Fibroblast of lung (primary cell): ENCODE results near the gene ILF2. TPM values are rescaled to one million over a fixed set of nuclear protein-coding genes. Genes with fewer than 3 reads are reported as not detected.

Source experiments
- DNase-seq, 2 donors: peaks; one replicate each; pipeline versions ENCODE4 v3.0.0 to v3.0.0-alpha.2; 2010; ENCODE audit warnings: low read depth in 2 of 2
- H2AFZ ChIP-seq: 2 replicates; pipeline ENCODE4 v1.5.1; 2012; ENCODE audit warnings: low read length, control low read depth, inconsistent platforms
- H3K27ac ChIP-seq: 2 replicates; pipeline ENCODE4 v1.5.1; 2011; ENCODE audit warnings: low read length, control low read depth; ENCODE audit not compliant: insufficient read depth
- H3K27me3 ChIP-seq: 2 replicates; pipeline ENCODE4 v1.5.1; 2011; ENCODE audit warnings: mild to moderate bottlenecking, low read length; ENCODE audit not compliant: control insufficient read depth, insufficient read depth
- H3K36me3 ChIP-seq: 2 replicates; pipeline ENCODE4 v1.5.1; 2011; ENCODE audit warnings: low read length; ENCODE audit not compliant: control insufficient read depth, insufficient read depth
- H3K4me1 ChIP-seq: 2 replicates; pipeline ENCODE4 v1.5.1; 2011; ENCODE audit warnings: low read length; ENCODE audit not compliant: control insufficient read depth, insufficient read depth; ENCODE audit errors: extremely low read depth
- H3K4me2 ChIP-seq: 2 replicates; pipeline ENCODE4 v1.5.1; 2011; ENCODE audit warnings: low read length, control low read depth; ENCODE audit not compliant: insufficient read depth; ENCODE audit errors: extremely low read depth
- H3K4me3 ChIP-seq, 4 experiments: fragments of 200-600 bp in 1 of 4; sonication (generic) in 1 of 4; replicated peaks in 1 of 4; 2 replicates each; pipeline ENCODE4 v1.5.1; 2011 to 2016; ENCODE audit warnings: low read length in 4 of 4, low read depth in 3 of 4, mild to moderate bottlenecking in 3 of 4, control low read depth in 2 of 4, inconsistent platforms in 1 of 4, mixed read lengths in 1 of 4; ENCODE audit not compliant: insufficient read depth in 1 of 4; ENCODE audit errors: control extremely low read depth in 1 of 4
- H3K79me2 ChIP-seq: 2 replicates; pipeline ENCODE4 v1.5.1; 2012; ENCODE audit warnings: mild to moderate bottlenecking, low read length, inconsistent platforms; ENCODE audit not compliant: control insufficient read depth, insufficient read depth
- H3K9ac ChIP-seq: 2 replicates; pipeline ENCODE4 v1.5.1; 2011; ENCODE audit warnings: mild to moderate bottlenecking, low read length, control low read depth; ENCODE audit not compliant: insufficient read depth
- H3K9me3 ChIP-seq: 2 replicates; pipeline ENCODE4 v1.5.1; 2012; ENCODE audit warnings: low read depth, low read length; ENCODE audit not compliant: control insufficient read depth, insufficient read depth
- H4K20me1 ChIP-seq: 2 replicates; pipeline ENCODE4 v1.5.1; 2011; ENCODE audit warnings: low read length; ENCODE audit not compliant: control insufficient read depth, insufficient read depth; ENCODE audit errors: extremely low read depth
- EZH2 ChIP-seq: IDR thresholded peaks from 2 replicates; pipeline ENCODE4 v1.5.1; 2012; ENCODE audit warnings: low read length, control low read depth, mild to moderate bottlenecking; ENCODE audit errors: missing control alignments
- polyA plus RNA-seq, 2 donors: library from polyadenylated mRNA; depleted of rRNA in 1 of 2; stranded (reverse) in 1 of 2; unstranded in 1 of 2; fragments of >200 nt; gene quantifications; 2 replicates each; pipeline ENCODE4 v1.2.1, GENCODE V29; 2011 to 2012; ENCODE audit warnings: missing spikeins in 1 of 2
- total RNA-seq: library from RNA; depleted of rRNA; stranded (reverse); fragments of >200 nt; gene quantifications from 2 replicates; pipeline ENCODE4 v1.2.1, GENCODE V29; 2014
- TF ChIP-seq, protein P1 (sequence below), 2 donors: IDR thresholded peaks in 1 of 2; conservative IDR thresholded peaks in 1 of 2; 1 replicate in 1 of 2; 2 replicates in 1 of 2; pipeline ENCODE4 v1.5.1; 2011 to 2012; ENCODE audit warnings: low read length in 2 of 2, control low read depth in 1 of 2, inconsistent platforms in 1 of 2, low read depth in 1 of 2, mild to moderate bottlenecking in 1 of 2

Gene ILF2
- total and polyA plus RNA-seq, 2 donors (not counting 1 experiment from before 2014, with no cell fraction given): 135 to 235 TPM

DNA sequence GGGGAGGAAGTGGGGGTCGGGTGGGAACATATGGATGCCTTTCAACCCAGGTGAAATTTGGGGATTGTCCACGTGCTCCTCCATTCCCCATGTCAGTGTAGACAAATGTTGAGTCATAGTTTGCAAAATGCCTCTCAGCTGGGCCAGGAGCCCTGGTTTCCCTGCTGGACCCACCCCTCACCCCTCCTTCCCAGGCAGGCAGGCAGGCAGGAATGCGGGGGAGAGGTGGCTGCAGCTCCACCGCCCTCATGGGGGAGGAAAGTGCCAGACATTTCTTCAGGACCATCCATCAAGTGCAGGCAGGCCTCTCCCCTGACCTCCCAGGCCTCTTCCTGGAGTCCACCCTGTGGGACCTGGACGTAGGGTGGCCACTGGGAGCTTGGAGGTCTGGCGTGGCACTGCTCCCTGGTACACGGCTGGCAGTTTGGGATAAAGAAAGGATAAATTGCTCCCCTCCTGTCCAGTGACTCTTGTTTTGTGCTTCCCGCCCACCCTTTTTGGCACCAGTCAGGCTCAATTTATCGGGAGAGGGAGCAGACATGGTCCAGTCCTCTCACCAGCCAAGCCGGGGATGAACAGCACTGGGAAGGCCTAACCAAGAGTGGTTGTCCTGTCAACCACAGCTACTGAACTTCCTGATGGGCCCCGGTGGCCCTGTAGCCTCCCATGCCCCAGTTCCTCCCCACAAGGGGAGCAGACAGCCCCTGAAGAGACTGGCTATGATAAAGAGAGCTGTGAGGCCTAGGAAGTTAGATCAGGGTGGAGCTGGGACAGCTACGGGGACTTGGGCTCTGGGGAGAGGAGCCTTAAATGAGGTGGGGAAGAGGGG, 26.6 kb upstream of the ILF2 start:
- Histone ChIP-seq H3K4me2 (no peak overlapping the region), H3K27ac (no peak overlapping the region), H3K9ac (no peak overlapping the region), H3K4me3 (no peak overlapping the region), H2AFZ (peak overlapping the region; percentile 5), H3K4me1 (peaks cover 8% of the 10 kb centered on the region), H4K20me1 (no peaks in the 10 kb centered on the region), H3K36me3 (no peaks in the 10 kb centered on the region), H3K9me3 (no peaks in the 10 kb centered on the region), H3K79me2 (no peaks in the 10 kb centered on the region), H3K27me3 (peaks cover 6% of the 10 kb centered on the region)
- TF ChIP-seq EZH2: no peak
- TF ChIP-seq, protein P1, sequence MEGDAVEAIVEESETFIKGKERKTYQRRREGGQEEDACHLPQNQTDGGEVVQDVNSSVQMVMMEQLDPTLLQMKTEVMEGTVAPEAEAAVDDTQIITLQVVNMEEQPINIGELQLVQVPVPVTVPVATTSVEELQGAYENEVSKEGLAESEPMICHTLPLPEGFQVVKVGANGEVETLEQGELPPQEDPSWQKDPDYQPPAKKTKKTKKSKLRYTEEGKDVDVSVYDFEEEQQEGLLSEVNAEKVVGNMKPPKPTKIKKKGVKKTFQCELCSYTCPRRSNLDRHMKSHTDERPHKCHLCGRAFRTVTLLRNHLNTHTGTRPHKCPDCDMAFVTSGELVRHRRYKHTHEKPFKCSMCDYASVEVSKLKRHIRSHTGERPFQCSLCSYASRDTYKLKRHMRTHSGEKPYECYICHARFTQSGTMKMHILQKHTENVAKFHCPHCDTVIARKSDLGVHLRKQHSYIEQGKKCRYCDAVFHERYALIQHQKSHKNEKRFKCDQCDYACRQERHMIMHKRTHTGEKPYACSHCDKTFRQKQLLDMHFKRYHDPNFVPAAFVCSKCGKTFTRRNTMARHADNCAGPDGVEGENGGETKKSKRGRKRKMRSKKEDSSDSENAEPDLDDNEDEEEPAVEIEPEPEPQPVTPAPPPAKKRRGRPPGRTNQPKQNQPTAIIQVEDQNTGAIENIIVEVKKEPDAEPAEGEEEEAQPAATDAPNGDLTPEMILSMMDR (conservative IDR thresholded peaks at IDR 0.05 in 1 of 2, IDR thresholded peaks at IDR 0.05 in 1 of 2; ENCODE audit: low read depth in 1 of 2, low read length in 2 of 2): no peak
- peak; percentile 50 to 79 for DNase-seq

DNA sequence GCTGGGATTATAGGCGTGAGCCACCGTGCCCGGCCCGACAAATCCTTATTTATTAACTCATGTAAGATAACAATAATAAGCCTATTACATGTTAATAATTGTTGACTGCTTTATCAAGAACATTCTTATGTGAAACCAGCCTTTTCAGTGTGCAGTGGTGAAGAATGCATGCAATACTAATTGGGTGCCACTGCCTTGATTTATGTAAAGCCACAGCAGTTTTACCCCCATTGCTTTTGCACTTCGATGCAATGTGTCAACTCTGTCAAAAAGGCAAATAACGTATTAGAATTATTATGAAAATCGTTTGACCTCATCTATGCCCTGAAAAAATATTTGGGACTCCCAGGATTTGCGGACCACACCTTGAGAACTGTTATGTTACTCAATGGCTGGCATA, 25.9 kb upstream of the ILF2 start:
- H3K9ac ChIP-seq: no peak overlapping the region
- H3K9me3 ChIP-seq: no peaks in the 10 kb centered on the region
- DNase-seq: no peak
- no peak overlapping the region for H3K4me2 ChIP-seq
- peaks cover 6% of the 10 kb centered on the region for H3K27me3 ChIP-seq
- H3K4me3 ChIP-seq: no peak overlapping the region
- no peak overlapping the region for H3K27ac ChIP-seq
- no peaks in the 10 kb centered on the region for H3K36me3 ChIP-seq
- TF ChIP-seq EZH2: no peak
- TF ChIP-seq, protein P1 (conservative IDR thresholded peaks at IDR 0.05 in 1 of 2, IDR thresholded peaks at IDR 0.05 in 1 of 2; ENCODE audit: low read depth in 1 of 2, low read length in 2 of 2): no peak
- no peaks in the 10 kb centered on the region for H3K79me2 ChIP-seq
- H4K20me1 ChIP-seq: no peaks in the 10 kb centered on the region
- H2AFZ ChIP-seq: no peak overlapping the region
- H3K4me1 ChIP-seq: peaks cover 8% of the 10 kb centered on the region

DNA sequence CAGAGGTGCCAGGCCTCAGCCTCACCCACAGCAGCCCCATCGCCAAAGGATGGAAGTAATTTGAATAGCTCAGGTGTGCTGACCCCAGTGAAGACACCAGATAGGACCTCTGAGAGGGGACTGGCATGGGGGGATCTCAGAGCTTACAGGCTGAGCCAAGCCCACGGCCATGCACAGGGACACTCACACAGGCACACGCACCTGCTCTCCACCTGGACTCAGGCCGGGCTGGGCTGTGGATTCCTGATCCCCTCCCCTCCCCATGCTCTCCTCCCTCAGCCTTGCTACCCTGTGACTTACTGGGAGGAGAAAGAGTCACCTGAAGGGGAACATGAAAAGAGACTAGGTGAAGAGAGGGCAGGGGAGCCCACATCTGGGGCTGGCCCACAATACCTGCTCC, 22.7 kb upstream of the ILF2 start:
- H3K9ac ChIP-seq: no peak overlapping the region
- no peak for TF ChIP-seq EZH2
- TF ChIP-seq, protein P1 (conservative IDR thresholded peaks at IDR 0.05 in 1 of 2, IDR thresholded peaks at IDR 0.05 in 1 of 2; ENCODE audit: low read depth in 1 of 2, low read length in 2 of 2): no peak
- no peak overlapping the region for H3K27ac ChIP-seq
- H3K27me3 ChIP-seq: peaks cover 6% of the 10 kb centered on the region
- no peak overlapping the region for H2AFZ ChIP-seq
- H3K36me3 ChIP-seq: no peaks in the 10 kb centered on the region
- H3K4me3 ChIP-seq: no peak overlapping the region
- no peak overlapping the region for H3K4me2 ChIP-seq
- no peaks in the 10 kb centered on the region for H3K79me2 ChIP-seq
- no peaks in the 10 kb centered on the region for H3K9me3 ChIP-seq
- no peak for DNase-seq
- peaks cover 4% of the 10 kb centered on the region for H3K4me1 ChIP-seq
- H4K20me1 ChIP-seq: no peaks in the 10 kb centered on the region
